Measurements from ENCODE around the gene RPS2.
"Not testable (repeated sequence)": the region's sequence is repeated elsewhere in the genome, so short reads cannot be mapped to it uniquely, and the experiment has no call there.

RPS2 gene

DNA sequence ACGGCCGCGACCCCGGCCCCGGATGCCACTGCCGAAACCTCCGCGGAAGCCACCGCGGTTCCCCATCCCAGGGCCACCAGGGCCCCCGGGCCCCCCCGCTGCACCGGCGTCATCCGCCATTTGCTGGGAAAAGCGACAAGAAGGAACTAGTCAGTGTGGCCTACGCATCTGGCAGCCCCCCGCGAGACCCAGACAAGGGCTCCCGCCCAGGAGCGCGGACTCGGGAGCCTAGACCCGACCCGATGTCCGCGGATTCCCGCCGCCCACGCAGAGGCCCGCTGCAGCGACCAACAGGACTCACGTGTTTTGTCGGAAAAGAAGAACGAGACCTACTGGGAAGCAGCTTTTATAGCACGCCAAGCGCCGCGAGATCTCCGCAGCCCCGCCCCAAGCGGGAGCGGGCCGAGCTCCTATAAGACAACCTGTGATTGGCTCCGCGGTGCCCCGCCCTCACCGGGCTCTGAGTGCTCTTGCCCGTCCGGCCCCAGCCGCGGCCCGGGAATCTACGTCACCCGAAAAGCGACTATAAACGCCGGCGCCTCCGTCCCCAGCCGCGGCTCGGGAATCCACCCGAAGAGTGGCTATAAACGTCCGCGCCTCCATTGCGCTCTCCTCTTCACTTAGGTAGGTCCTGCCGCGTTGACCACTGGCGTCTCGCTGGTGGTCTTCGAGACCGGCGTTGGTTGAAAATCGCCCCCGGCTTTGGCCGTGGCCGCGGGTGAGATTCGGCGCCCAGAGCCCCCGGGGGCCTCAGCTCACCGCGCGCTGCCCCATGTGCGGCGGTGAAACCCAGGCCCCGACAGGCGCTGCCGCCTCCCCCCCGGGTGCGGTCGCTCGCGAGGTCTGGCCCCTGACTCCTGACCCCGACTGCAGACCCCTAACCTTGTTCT lies at the start of gene RPS2:
Gene RPS2, minus strand, starts transcription at position 321 of the 890 bp plus-strand sequence. Its CDS starts 201 bp downstream, at position 120.
- peak; percentile 99 for DNase-seq (ENCODE audit: low spot score)

GRCh38 chr16:2013527-2013926 lies 48.9 kb upstream of the RPS2 start:
- no peak for DNase-seq (ENCODE audit: low spot score)

- not testable (repeated sequence) for DNase-seq (ENCODE audit: low spot score)
These were observed 47.1 kb upstream of the RPS2 start for GRCh38 chr16:2011726-2012125.

DNA sequence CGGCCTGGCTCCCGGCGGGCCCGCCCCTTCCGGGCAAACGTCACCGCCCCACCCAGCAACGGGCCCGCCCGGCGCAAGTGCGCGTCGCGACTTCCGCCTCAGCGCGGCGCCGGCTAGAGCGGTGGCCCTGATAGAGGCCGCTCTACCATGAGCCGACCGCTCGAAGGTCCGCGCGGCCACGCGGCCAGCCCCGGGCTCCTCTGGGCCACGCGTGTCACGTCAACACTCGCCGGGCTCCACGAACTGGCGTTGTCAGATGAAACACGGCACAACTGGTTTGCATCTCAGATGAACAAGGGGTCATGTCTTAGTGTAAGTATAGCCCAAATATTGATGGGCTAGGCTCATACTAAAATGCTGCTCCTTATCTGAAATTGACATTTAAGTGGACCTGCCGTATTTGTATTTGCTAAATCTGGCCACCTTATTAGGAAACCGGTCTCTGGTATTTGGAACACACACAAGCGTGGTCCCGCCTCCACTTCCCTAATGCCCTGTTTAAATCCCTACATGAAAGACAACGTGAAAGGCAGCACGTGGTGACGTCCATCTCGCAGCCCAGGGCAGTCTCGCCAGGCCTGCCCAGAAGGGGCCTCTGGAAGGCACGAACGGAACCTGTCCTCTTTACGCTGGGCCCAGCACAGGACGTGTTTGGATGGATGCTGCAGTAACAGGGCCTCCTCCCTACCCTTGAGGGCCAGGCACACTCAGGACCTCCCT lies 45.3 kb upstream of the RPS2 start, which contains the start of gene ZNF598:
Gene ZNF598, minus strand, starts transcription at position 31 of the 720 bp plus-strand sequence.
- DNase-seq (ENCODE audit: low spot score): peak; percentile 87

DNA sequence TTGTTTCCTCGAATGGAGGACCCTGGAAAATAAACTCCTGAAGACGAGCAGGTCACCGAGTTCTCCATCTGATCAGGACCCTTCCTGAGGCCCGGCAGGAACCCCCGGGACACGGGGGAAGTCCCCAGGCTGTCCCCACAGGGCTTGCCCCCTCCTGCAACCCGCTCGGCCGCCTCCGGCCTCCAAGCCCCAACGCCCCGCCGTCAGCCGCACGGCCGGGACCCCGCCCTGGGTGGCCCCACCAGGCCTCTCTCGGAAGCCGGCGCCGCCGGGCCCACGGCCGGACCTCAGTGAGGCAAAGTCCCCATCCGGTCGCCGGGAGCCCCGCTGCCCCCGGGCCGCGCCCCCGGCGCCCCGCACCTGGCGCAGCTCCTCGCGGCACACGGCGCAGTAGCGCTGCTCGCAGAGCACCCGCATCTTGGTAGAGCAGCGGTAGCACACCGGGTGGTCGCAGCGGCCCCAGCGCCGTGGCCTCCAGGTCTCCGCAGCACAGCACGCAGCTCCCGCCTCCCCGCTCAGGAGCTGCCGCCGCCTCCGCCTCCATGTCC lies 44.6 kb upstream of the RPS2 start:
- no peak for DNase-seq (ENCODE audit: low spot score)

GRCh38 chr16:2008631-2009163 lies 44.1 kb upstream of the RPS2 start:
- no peak for DNase-seq (ENCODE audit: low spot score)

DNA sequence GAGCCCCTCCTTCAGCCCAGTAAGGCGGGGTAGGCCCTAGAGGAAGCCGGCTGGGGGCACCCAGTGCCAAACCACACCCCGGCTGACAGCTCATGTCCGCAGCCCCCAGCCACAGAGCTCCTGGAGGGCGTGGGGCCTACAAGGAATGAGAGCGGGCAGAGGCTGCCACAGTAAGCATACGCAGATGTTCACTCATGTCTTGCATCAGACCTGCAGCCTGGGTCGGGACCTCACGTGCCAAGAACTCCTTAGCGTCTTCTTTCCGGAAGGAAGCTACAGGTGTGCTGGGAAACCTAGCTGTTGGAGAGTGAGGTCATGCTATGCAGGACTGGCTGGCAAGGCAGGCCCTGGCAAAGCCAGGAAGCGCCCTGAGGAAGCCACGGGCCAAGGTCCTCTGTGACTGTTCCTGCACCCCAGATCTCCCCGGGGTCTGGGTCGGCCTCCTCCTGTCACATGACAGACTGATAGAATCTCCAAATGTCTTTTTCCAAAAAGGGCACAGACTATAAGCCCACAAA lies 43.4 kb upstream of the RPS2 start:
- DNase-seq (ENCODE audit: low spot score): peak; percentile 50

- no peak for DNase-seq (ENCODE audit: low spot score)
These were observed 42.6 kb upstream of the RPS2 start for GRCh38 chr16:2007081-2007836.

DNA sequence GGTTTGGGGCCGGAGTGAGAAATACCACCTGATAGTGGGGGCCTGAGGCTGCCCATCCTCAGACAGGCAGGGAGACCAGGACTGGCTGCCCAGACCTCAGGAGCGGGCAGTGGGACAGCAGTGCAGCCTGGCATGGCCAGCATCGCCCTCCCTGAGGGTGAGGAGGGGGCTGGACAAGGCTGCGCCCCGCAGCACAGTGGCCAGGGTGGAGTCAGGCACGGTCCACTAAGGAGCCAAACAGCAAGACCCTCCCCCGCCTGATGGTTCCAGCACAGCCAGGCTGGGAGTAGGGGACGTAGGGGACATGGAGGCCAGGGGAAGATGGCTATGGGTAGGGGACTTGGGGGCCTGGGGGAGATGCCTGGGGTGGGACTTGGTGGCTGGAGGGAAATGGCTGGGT lies 41.7 kb upstream of the RPS2 start:
- DNase-seq (ENCODE audit: low spot score): no peak

DNA sequence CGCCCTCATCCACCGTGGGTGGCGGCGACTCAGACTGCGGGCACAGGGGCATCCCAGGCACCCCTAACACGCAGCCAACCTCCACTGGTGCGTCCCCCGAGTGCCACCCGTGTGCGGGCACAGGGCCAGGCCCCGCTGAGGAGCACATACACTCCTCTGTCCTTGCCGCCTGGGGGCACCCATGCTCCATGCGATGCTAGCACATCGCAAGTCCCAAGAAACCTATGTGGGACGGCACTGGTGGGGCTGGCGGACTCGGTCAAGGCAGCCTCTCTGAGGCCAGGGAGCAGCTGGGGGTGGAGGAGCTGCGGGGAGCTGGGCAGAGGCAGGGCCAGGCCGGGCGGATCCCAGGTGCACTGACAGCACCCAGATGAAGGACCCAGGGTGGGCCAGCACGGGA lies 41.0 kb upstream of the RPS2 start:
- DNase-seq (ENCODE audit: low spot score): no peak

GRCh38 chr16:2004795-2005517 lies 40.3 kb upstream of the RPS2 start:
- no peak for DNase-seq (ENCODE audit: low spot score)

DNA sequence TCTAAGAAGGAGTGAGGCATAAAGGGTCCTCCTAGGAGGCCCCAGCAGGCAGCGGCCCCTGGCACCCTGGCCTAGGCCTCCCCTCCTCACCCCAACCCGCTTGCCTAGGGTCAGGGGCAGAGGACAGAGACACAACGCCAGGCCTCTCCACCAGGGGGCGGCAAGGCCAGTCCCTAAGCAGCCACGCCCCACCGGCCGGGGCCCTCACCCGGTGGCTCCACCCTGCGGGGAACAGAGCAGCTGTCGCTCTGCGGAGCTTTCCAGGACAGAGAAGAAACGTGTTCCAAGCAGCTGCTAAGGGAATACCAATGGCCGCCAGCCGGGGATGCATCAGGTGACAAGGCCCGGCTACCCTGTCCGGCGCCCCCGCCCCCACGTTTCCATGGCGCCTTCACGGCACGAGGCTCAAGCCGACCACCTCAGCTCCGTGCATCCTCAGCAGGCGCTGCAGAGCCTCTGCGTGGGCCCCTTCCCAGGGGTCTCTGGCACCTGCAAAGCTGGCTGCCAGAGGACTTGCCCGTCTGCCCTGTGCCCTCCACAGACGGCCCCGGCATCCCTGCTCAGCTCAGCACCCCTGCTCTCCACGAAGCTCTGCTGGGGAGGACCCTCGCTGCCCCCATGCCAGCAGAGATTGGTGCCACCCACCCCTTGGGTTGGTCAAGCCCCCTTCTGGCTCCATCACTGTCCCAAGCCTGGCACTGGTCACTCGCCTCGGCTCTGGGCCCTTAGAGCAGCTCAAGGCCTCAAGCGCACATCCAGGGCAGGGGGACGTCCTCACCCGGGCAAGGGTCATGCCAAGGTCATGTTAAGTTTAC lies 39.4 kb upstream of the RPS2 start:
- DNase-seq (ENCODE audit: low spot score): peak; percentile 56

- no peak for DNase-seq (ENCODE audit: low spot score)
These were observed 38.7 kb upstream of the RPS2 start for GRCh38 chr16:2003231-2003826.

- DNase-seq (ENCODE audit: low spot score): no peak
These were observed 38.0 kb upstream of the RPS2 start for GRCh38 chr16:2002406-2003230.

DNA sequence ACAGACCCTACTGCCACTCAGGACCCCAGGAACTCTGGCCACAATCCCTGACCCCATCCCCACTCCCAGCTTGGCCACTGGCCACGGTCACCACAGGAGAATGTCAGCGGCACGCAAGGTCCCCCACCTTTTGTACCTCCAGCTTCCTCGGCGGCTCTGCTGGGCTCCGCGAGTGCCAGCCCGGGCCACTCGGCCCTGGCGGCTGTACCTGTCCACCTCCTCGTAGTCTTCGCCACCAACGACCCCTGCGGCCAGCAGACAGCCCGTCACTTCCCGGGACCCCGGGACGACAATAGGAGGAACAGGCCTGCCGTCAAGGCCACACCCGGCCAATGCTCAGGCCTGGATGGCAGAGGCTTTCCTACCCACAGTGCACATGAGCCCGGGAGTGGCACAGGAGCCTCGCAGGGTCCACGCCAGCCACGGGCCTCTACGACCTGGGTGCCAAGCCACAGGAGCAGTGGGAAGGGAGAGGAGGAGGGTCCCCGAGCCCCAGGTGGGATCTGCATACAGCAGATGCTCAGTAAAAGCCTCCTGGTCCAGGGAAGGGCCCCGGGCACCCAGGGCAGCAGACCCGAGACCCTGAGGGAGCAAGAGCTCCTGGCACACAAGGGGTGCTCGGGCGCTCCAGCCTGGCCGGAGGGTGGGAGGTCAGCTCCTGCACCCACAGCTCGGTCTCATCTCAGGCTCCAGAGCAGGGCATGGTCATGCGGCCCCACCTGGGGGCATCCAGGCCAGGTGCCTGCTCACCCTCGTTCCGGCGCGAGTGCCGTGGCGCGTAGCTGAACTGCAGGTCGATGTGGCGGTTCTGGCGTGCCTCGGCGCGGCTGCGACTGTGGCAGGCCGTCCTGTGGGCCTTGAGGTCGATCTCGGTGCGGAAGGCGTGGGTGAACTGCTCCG lies 37.1 kb upstream of the RPS2 start:
- DNase-seq (ENCODE audit: low spot score): no peak

DNA sequence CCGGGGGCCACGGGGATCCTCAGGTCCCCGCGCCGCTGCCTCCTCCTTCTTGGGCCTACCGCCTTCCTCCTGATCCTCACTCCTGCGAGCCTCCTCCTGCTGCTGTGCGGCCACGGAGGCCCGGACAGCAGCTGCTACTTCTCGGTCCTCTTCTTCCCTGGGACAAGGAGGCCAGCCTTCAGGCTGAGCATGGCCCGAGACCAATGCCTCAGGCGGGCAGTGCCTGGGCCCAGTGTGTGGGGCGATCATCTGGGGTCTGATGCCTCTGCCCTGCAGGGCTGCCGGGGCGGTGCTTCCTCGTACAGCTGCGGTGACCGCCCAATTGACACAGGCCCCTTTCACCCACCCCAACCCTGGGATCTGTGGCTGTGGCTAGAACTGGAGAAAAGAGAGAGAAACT lies 36.4 kb upstream of the RPS2 start:
- DNase-seq (ENCODE audit: low spot score): no peak

DNA sequence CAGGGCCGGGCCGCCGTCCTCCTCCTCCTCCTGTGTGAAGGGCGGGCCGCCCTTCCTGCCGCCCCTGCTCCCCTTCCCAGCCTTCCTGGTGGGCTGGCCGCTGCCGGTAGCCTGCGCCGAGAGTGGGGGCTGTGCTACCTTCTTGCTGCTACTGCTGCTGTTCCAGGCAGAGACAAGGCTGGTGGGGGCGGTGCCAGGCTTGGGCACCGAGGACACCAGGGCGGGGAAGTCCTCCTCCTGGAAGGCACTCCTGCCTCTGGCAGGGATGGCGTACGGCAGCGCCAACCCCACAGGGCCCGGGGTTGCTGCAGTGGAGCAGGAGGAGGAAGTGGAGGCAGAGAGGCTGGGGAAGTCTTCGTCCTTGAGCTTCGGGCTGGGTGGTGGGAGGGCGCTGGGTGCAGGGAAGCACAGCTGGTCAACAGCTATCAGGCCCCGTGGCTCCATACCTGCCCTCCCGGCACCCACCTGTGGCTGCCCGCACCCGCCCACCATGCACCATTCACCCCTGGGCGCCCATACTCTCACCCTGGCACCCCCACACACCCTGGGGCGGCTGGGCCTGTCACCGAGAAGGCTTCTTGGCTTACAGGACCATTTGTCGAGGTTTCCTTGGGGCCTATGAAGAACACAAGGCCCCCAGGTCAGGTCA lies 35.4 kb upstream of the RPS2 start:
- no peak for DNase-seq (ENCODE audit: low spot score)

Measured in LoVo (cell line).